ENCODE data around the gene NXPH3.
A peak's percentile ranks its signal among the peaks of the same experiment; 100 is the strongest.
"Not testable (repeated sequence)": the region's sequence is repeated elsewhere in the genome, so short reads cannot be mapped to it uniquely, and the experiment has no call there.

NXPH3 gene

DNA sequence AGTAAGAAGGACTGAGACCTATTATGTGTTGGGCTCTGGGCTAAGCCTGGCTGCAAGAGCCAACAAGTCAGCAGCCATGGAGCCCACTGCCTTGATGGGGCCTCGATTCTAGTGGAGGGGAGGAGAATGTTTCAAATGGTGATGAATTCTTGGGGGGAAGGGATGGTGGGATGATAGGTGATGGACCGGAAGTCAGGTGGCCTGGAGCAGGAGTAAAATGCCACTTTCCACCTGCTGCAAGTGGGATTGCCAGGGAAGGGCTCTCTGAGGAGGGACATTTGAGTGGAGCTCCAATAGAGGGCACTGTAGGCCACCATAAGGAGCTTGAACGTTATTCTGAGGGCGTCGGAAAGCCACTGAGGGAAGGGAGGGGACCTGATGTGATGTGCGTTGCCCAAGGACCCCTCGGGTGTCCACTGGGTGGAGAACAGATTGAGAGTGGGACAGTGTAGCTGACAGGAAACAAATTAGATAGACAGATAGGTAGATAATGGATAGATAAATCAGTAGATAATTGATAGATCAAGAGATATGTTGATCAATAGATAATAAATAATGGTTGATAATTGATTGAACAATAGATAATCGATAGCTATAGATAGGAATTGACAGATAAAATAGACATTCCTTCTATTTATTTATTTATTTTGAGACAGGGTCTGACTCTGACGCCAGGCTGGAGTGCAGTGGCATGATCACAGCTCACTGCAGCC, 18.2 kb upstream of the NXPH3 start:
- no peak for TF ChIP-seq EZH2 (IDR thresholded peaks at IDR 0.05)
- no peak for TF ChIP-seq POLR2AphosphoS5 (IDR thresholded peaks at IDR 0.05; ENCODE audit: borderline replicate concordance, low read depth, low read length)
- no peak for TF ChIP-seq FOXP2 (optimal IDR thresholded peaks at IDR 0.05; ENCODE audit: control extremely low read depth, extremely low read length, insufficient read depth)
- H3K36me3 ChIP-seq (ENCODE audit: insufficient read depth, low read length), result no peaks in the 10 kb centered on the region
- no peak for DNase-seq (ENCODE audit: low read depth, low spot score)

GRCh38 chr17:49564638-49565037, 11.0 kb upstream of the NXPH3 start:
- DNase-seq (ENCODE audit: low read depth, low spot score), result no peak
- H3K9ac ChIP-seq (ENCODE audit: insufficient read length), result no peak overlapping the region
- no peaks in the 10 kb centered on the region; the same call in 1 of the 2 replicates for H3K9me3 ChIP-seq (ENCODE audit: low read depth, low read length)
- TF ChIP-seq EZH2 (IDR thresholded peaks at IDR 0.05) (no peak), POLR2AphosphoS5 (IDR thresholded peaks at IDR 0.05; ENCODE audit: borderline replicate concordance, low read depth, low read length) (no peak), FOXP2 (optimal IDR thresholded peaks at IDR 0.05; ENCODE audit: control extremely low read depth, extremely low read length, insufficient read depth) (no peak)
- no peak overlapping the region for H3K4me3 ChIP-seq
- peak overlapping the region; percentile 58; the same call in 1 of the 2 replicates for H3K27ac ChIP-seq
- H3K36me3 ChIP-seq (ENCODE audit: insufficient read depth, low read length), result no peaks in the 10 kb centered on the region

More for the DNA sequence above, 18.2 kb upstream of the NXPH3 start:
- Histone ChIP-seq H3K27ac (0 out of 2 replicates have a peak overlapping the region, but pooled peaks have one; percentile 4), H3K9ac (ENCODE audit: insufficient read length) (no peak overlapping the region), H3K9me3 (ENCODE audit: low read depth, low read length) (no peaks in the 10 kb centered on the region; the same call in 1 of the 2 replicates), H3K4me3 (no peak overlapping the region)

- no peak for DNase-seq (ENCODE audit: low read depth, low spot score)
- H3K9ac ChIP-seq (ENCODE audit: insufficient read length), result no peak overlapping the region
- no peaks in the 10 kb centered on the region; the same call in 1 of the 2 replicates for H3K9me3 ChIP-seq (ENCODE audit: low read depth, low read length)
- peak overlapping the region; percentile 58 for H3K27ac ChIP-seq
- no peak overlapping the region for H3K4me3 ChIP-seq
- TF ChIP-seq FOXP2 (optimal IDR thresholded peaks at IDR 0.05; ENCODE audit: control extremely low read depth, extremely low read length, insufficient read depth) (no peak), POLR2AphosphoS5 (IDR thresholded peaks at IDR 0.05; ENCODE audit: borderline replicate concordance, low read depth, low read length) (peak; percentile 48; the same call in 1 of the 2 replicates)
- H3K36me3 ChIP-seq (ENCODE audit: insufficient read depth, low read length), result no peaks in the 10 kb centered on the region
Observed at GRCh38 chr17:49565948-49566491, 9.7 kb upstream of the NXPH3 start.

DNA sequence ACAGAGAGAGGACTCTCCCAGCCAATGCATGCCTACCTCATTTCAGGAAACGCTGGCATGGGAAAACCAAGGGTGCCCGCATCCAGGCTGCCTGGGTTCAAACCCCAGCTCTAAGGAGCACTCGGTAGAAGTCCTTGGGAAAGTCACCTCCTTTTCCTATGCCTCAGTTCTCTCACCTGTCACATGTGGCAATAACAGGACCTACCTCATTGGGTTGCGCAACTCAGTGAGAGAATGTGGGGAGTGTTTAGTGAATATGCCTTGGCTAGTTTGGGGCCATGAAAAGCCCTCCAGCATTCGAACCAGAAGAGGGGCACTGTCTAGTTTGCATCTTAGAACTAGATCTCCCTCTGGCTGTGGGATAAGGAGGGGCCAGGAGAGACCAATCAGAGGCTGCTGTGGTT, 9.0 kb upstream of the NXPH3 start:
- no peak for DNase-seq (ENCODE audit: low read depth, low spot score)
- H3K9ac ChIP-seq (ENCODE audit: insufficient read length), result no peak overlapping the region
- H3K36me3 ChIP-seq (ENCODE audit: insufficient read depth, low read length), result no peaks in the 10 kb centered on the region
- no peak overlapping the region for H3K4me3 ChIP-seq
- H3K9me3 ChIP-seq (ENCODE audit: low read depth, low read length), result no peaks in the 10 kb centered on the region
- TF ChIP-seq FOXP2 (optimal IDR thresholded peaks at IDR 0.05; ENCODE audit: control extremely low read depth, extremely low read length, insufficient read depth), result no peak
- no peak overlapping the region; the same call in 1 of the 2 replicates for H3K27ac ChIP-seq

- no peak overlapping the region for H3K4me3 ChIP-seq
- H3K9ac ChIP-seq (ENCODE audit: insufficient read length), result no peak overlapping the region
- TF ChIP-seq EZH2 (IDR thresholded peaks at IDR 0.05) (no peak), POLR2AphosphoS5 (IDR thresholded peaks at IDR 0.05; ENCODE audit: borderline replicate concordance, low read depth, low read length) (no peak), FOXP2 (optimal IDR thresholded peaks at IDR 0.05; ENCODE audit: control extremely low read depth, extremely low read length, insufficient read depth) (no peak)
- H3K9me3 ChIP-seq (ENCODE audit: low read depth, low read length), result no peaks in the 10 kb centered on the region
- no peaks in the 10 kb centered on the region for H3K36me3 ChIP-seq (ENCODE audit: insufficient read depth, low read length)
- H3K27ac ChIP-seq, result no peak overlapping the region
- DNase-seq (ENCODE audit: low read depth, low spot score), result no peak
Observed at GRCh38 chr17:49567104-49567521, 8.6 kb upstream of the NXPH3 start.

DNA sequence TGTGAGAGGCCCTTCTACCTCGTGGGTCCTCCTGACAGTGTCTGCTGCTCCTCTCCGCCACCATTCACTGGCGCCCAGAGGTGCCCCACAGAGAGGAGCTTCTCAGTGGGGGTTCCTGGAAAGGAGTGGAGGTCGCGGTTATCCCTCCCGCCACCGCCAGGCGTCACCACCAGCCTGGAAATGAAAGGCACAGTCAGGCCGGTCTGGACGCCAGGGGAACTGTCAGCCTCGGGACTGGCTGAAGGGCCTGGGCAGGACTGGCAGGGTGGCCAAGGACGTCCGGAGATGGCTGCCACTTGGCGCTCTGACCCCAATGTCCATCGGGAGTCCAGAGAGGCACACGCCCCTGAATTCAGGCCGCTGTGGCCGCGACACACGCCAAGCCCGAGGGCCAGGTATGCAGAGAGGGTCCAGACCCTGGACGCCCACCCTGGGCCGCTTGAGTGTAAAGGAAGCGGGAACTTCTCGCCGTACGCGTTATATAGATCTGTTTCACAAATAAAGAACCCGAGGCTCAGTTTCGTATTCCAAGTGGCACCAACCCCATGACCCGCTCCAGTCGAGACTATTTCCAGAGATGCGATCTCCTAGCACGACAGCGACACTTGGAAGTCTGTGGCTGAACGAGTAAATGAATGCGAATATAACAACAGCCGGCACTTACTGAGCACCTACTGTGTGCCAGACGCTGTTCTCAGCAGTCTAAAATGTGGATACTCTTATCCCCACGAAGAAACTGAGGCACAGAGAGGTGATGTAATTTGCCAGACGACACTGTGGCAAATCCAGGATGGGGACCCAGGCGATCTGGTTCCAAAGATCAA, 7.6 kb upstream of the NXPH3 start:
- peak overlapping the region; percentile 67 for H3K4me3 ChIP-seq
- no peaks in the 10 kb centered on the region for H3K9me3 ChIP-seq (ENCODE audit: low read depth, low read length)
- H3K36me3 ChIP-seq (ENCODE audit: insufficient read depth, low read length), result no peaks in the 10 kb centered on the region
- H3K9ac ChIP-seq (ENCODE audit: insufficient read length), result no peak overlapping the region
- no peak for TF ChIP-seq EZH2 (IDR thresholded peaks at IDR 0.05)
- no peak for DNase-seq (ENCODE audit: low read depth, low spot score)
- no peak overlapping the region for H3K27ac ChIP-seq

GRCh38 chr17:49568695-49569047, 7.0 kb upstream of the NXPH3 start:
- H3K36me3 ChIP-seq (ENCODE audit: insufficient read depth, low read length); H3K9ac ChIP-seq (ENCODE audit: insufficient read length); H3K27ac ChIP-seq; H3K9me3 ChIP-seq (ENCODE audit: low read depth, low read length); DNase-seq (ENCODE audit: low read depth, low spot score); H3K4me3 ChIP-seq: not testable (repeated sequence)

DNA sequence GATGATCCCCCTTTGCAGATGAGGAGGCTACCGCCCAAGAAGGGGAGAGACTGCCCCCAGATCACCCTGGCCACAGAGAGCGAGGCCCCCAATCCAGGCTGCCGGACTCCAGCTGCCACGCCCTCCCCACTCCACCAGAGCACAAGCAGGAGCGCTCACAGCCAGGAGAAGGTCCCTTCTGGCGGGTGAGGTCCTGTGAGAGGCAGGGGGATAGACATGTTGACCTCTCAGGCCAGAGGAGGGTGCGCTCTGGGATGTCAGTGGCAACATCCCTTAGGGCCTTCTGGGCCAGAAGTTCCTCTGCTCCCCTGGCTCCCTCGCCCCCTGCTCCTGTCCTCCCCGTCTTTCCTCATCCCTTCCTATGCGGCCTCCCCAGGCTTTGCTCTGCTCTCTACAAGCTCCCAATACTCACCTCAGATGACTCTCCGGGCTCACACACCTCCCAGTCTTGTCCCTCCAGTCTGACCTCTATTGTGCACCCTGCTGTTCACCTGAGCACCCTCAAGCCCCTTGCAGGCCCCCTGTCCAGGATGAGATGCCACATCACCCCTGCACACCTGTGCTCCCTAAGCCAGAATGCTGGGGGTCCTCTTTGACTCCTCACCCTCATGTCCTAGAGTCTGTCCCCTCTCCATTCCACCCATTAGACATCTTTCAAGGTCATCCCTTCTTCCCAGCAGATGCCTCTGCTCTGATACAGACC, 5.0 kb upstream of the NXPH3 start:
- DNase-seq (ENCODE audit: low read depth, low spot score), result no peak
- Histone ChIP-seq H3K36me3 (ENCODE audit: insufficient read depth, low read length) (no peaks in the 10 kb centered on the region), H3K4me3 (no peak overlapping the region; the same call in 1 of the 2 replicates), H3K9ac (ENCODE audit: insufficient read length) (no peak overlapping the region), H3K27ac (no peak overlapping the region), H3K9me3 (ENCODE audit: low read depth, low read length) (no peaks in the 10 kb centered on the region)
- TF ChIP-seq EZH2 (IDR thresholded peaks at IDR 0.05), result no peak

Data from SK-N-MC (cell line).